Pancreas (tissue), 10 donors: ENCODE data around the gene CD163L1. TPM values are rescaled to one million over a fixed set of nuclear protein-coding genes. Genes with fewer than 3 reads are reported as not detected.

ENCODE experiments used
- ATAC-seq, 4 donors: fragments of 200-7000 bp; cut with Tn5 transposase; one replicate each; pipeline versions ENCODE4 v1.8.0 to v1.9.1; 2020; ENCODE audit warnings: mild to moderate bottlenecking in 4 of 4, moderate library complexity in 4 of 4
- DNase-seq, 6 donors: peaks; one replicate each; pipeline ENCODE4 v3.0.0-alpha.2; 2020
- FAIRE-seq: peaks from 2 replicates; lab custom pipeline; 2012; peaks lifted over from hg19 to GRCh38; lab: Jason Lieb, UNC
- H3K27ac ChIP-seq, 4 donors: fragments of 200-600 bp; sonication (generic); 1 replicate in 3 of 4; 2 replicates in 1 of 4; pipeline versions ENCODE4 v1.5.0 to v1.8.0; 2020
- H3K27me3 ChIP-seq, 4 donors: fragments of 200-600 bp; one replicate each; pipeline ENCODE4 v1.8.0; 2021
- H3K36me3 ChIP-seq, 3 donors: fragments of 200-600 bp; sonication (generic) in 1 of 3; one replicate each; pipeline versions ENCODE4 v1.5.0 to v1.8.0; 2020 to 2021
- H3K4me1 ChIP-seq, 3 donors: fragments of 200-600 bp; one replicate each; pipeline ENCODE4 v1.8.0; 2021
- H3K4me3 ChIP-seq, 4 donors: fragments of 200-600 bp; sonication (generic) in 2 of 4; one replicate each; pipeline versions ENCODE4 v1.5.0 to v1.8.0; 2020 to 2021
- H3K9me3 ChIP-seq, 4 donors: fragments of 200-600 bp; one replicate each; pipeline ENCODE4 v1.8.0; 2021
- WGBS, 2 donors: extraction: QIAGEN DNeasy Blood & Tissue Kit; methylation state at CpG; one replicate each; pipeline ENCODE4 v1.1.7; 2013; 5-methylcytosine and 5-hydroxymethylcytosine counted together
- intact Hi-C, 3 donors: fragments of 100-400 bp; cut with DNase I; formaldehyde crosslinking; loops; one replicate each; pipeline versions ENCODE4 v1.11.1 to v1.14.2; 2022
- polyA plus RNA-seq, 2 donors: library from polyadenylated mRNA; stranded (reverse); fragments of 200-250 nt; gene quantifications; one replicate each; pipeline ENCODE4 v1.2.3, GENCODE V29; 2013
- total RNA-seq, 6 donors: library from RNA; stranded (reverse); fragmentation: NEBNext Ultra II Directional in 4 of 6; extraction: Animal tissue kit (Norgen Biotek cat#: 25700) in 4 of 6; gene quantifications; one replicate each; pipeline versions ENCODE4 v1.2.1 to v1.2.4, GENCODE V29; 2021 to 2023
- TF ChIP-seq, protein P1 (sequence below), 4 donors: fragments of 200-600 bp; sonication (generic) in 3 of 4; IDR thresholded peaks; one replicate each; pipeline versions ENCODE4 v1.5.0 to v1.8.0; 2021; ENCODE audit warnings: antibody characterized with exemption in 4 of 4
- donor health status: healthy with polysubstance abuse.
- donor health status: DM: no; HTN: no; CAD: no; lungs with moderate emphysema.
- donor health status: DM: no; HTN: no; CAD: no.
- donor health status: control.
- donor health status: control.
- donor health status: Bipolar disorder and iron deficiency.
- donor health status: DM: yes; HTN: yes; CAD: no.
- donor health status: DM: no; HTN: no; CAD: no.
- donor health status: DM: no; HTN: no; CAD: no.
- donor health status: DM: yes; HTN: yes; CAD: no.

Gene CD163L1
- total and polyA plus RNA-seq, 8 donors = 0.43 to 3.8 (median 1.2) TPM

- Histone ChIP-seq H3K36me3 (no peaks in the 10 kb centered on the region), H3K4me3 (no peak overlapping the region), H3K27ac (no peak overlapping the region), H3K4me1 (no peaks in the 10 kb centered on the region), H3K9me3 (no peaks in the 10 kb centered on the region), H3K27me3 (no peaks in the 10 kb centered on the region)
- intact Hi-C loops = no loop called here
- ATAC-seq = no peak
- no peak for FAIRE-seq
- TF ChIP-seq, protein P1, sequence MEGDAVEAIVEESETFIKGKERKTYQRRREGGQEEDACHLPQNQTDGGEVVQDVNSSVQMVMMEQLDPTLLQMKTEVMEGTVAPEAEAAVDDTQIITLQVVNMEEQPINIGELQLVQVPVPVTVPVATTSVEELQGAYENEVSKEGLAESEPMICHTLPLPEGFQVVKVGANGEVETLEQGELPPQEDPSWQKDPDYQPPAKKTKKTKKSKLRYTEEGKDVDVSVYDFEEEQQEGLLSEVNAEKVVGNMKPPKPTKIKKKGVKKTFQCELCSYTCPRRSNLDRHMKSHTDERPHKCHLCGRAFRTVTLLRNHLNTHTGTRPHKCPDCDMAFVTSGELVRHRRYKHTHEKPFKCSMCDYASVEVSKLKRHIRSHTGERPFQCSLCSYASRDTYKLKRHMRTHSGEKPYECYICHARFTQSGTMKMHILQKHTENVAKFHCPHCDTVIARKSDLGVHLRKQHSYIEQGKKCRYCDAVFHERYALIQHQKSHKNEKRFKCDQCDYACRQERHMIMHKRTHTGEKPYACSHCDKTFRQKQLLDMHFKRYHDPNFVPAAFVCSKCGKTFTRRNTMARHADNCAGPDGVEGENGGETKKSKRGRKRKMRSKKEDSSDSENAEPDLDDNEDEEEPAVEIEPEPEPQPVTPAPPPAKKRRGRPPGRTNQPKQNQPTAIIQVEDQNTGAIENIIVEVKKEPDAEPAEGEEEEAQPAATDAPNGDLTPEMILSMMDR (IDR thresholded peaks at IDR 0.05) = no peak
- WGBS, 2 donors = 80 to 82% methylated on average over 1 of the region's 1 CpG
- DNase-seq = no peak
Measured at GRCh38 chr12:7361265-7361664, 82.7 kb downstream of the CD163L1 start.

DNA sequence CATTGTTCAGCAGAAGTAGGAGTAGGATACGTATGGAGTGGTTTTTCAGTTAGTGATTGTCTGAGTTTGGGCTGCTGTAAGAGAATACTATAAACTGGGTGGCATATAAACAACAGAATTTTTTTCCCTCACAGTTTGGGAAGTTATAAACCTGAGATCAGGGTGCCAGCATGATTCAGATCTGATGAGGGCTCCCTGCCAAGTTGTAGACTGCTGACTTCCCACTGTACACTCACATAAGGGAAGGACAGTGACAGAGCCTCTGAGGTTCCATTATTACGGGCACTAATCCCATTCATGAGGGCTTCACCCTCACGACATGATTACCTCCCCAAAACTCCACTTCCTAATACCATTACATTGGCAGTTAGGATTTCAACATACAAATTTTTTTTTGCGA, 89.4 kb downstream of the CD163L1 start:
- no peak overlapping the region for H3K4me3 ChIP-seq
- TF ChIP-seq, protein P1 (IDR thresholded peaks at IDR 0.05) = no peak
- no peak overlapping the region for H3K27ac ChIP-seq
- FAIRE-seq (no peak), ATAC-seq (no peak), DNase-seq (no peak)
- H3K4me1 ChIP-seq = no peaks in the 10 kb centered on the region
- no peaks in the 10 kb centered on the region for H3K9me3 ChIP-seq
- intact Hi-C loops = no loop called here
- no peaks in the 10 kb centered on the region for H3K36me3 ChIP-seq
- WGBS, 2 donors = 76 to 79% methylated on average over 4 of the region's 4 CpGs
- no peaks in the 10 kb centered on the region for H3K27me3 ChIP-seq

DNA sequence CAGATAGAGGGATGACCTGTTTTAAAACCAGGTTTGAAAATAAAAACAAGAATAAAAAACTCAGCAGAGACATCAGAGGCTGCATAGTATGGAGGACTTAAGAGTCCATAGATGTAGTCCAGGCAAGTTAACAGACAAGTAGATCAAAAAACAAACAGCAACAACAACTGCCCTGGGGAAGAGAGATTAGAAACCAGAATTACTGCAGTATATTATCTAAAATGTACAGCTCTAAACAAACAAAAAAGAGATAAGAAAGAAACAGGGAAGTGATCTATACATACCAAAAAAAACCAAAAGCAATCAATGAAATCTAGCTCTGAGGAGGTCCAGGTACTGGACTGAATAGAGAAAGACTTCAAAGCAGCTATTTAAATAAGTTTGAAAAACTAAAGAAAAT, 91.3 kb downstream of the CD163L1 start:
- FAIRE-seq (no peak), ATAC-seq (no peak), DNase-seq (no peak)
- H3K9me3 ChIP-seq = no peaks in the 10 kb centered on the region
- H3K4me3 ChIP-seq = no peak overlapping the region
- no peak overlapping the region for H3K27ac ChIP-seq
- TF ChIP-seq, protein P1 (IDR thresholded peaks at IDR 0.05) = no peak
- no peaks in the 10 kb centered on the region for H3K27me3 ChIP-seq
- intact Hi-C loops = no loop called here
- H3K36me3 ChIP-seq = no peaks in the 10 kb centered on the region
- no peaks in the 10 kb centered on the region for H3K4me1 ChIP-seq

- no peak for DNase-seq
- 43 to 56% methylated on average over 2 of the region's 2 CpGs for WGBS, 2 donors
Measured at GRCh38 chr12:7351177-7351576, 92.8 kb downstream of the CD163L1 start.

DNA sequence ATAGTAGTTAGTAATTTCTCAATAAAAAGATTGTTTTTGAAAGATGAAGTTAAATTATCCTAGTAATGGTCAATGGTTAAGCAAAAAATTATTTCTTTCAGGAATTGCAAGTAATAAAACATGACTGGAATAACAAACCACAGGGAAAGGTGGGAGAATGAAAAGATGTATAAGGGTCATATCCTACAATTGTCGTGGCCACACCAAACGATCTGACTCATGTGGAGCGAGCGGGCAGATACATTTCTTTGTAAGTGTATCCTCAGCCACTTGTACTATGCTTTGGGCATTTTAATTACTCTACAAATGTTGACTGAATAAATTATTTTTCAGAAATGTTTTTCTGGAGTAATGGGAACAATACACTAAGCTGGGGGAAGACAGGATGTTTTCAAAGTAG, 94.5 kb downstream of the CD163L1 start:
- H3K4me1 ChIP-seq = no peaks in the 10 kb centered on the region
- no peaks in the 10 kb centered on the region for H3K27me3 ChIP-seq
- DNase-seq (no peak), ATAC-seq (no peak), FAIRE-seq (no peak)
- no peaks in the 10 kb centered on the region for H3K36me3 ChIP-seq
- H3K27ac ChIP-seq = no peak overlapping the region
- intact Hi-C loops = no loop called here
- TF ChIP-seq, protein P1 (IDR thresholded peaks at IDR 0.05) = no peak
- H3K9me3 ChIP-seq = no peaks in the 10 kb centered on the region
- H3K4me3 ChIP-seq = no peak overlapping the region
- WGBS, 2 donors = 61 to 68% methylated on average over 4 of the region's 4 CpGs

More at GRCh38 chr12:7351177-7351576, 92.8 kb downstream of the CD163L1 start:
- no peak for ATAC-seq
- Histone ChIP-seq H3K27ac (no peak overlapping the region), H3K27me3 (no peaks in the 10 kb centered on the region), H3K9me3 (no peaks in the 10 kb centered on the region), H3K36me3 (no peaks in the 10 kb centered on the region), H3K4me1 (no peaks in the 10 kb centered on the region), H3K4me3 (no peak overlapping the region)
- TF ChIP-seq, protein P1 (IDR thresholded peaks at IDR 0.05) = no peak
- intact Hi-C loops = no loop called here
- FAIRE-seq = no peak
